Measurements from ENCODE around the gene CUL1.

The CUL1 gene

GRCh38 chr7:148806187-148806586, 107.5 kb downstream of the CUL1 start:
- Histone ChIP-seq H3K9ac (ENCODE audit: low read length) (no peak overlapping the region), H3K36me3 (ENCODE audit: control insufficient read depth, insufficient read depth, low read length) (peaks cover 14% of the 10 kb centered on the region), H3K4me3 (ENCODE audit: low read length) (no peak overlapping the region), H3K4me1 (ENCODE audit: control insufficient read depth, insufficient read depth, low read length) (no peaks in the 10 kb centered on the region), H3K27ac (ENCODE audit: low read depth, low read length) (no peak overlapping the region), H3K27me3 (ENCODE audit: control insufficient read depth, insufficient read depth, low read length) (no peaks in the 10 kb centered on the region)

DNA sequence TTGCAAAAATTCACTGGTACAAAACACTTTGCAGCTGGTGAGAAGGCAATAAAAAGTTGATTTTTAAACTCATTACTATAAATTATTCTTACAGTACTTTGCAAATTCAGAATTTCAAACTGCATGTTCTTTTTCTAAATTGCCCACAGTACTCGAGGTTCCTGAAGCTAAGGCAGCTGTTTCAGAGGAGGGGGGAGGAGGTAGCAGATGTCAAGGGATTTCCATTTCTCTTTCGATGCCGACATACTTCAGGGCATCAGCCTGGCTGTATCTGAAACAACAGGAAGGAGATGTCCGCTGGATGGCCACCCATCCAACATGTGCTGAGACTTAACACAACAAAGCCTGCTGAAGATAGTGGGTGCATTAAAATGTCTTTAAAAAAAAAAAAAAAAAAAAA, 108.7 kb downstream of the CUL1 start:
- Histone ChIP-seq H3K4me3 (ENCODE audit: low read length) (no peak overlapping the region), H3K36me3 (ENCODE audit: control insufficient read depth, insufficient read depth, low read length) (peaks cover 6% of the 10 kb centered on the region), H3K4me1 (ENCODE audit: control insufficient read depth, insufficient read depth, low read length) (no peaks in the 10 kb centered on the region), H3K9ac (ENCODE audit: low read length) (no peak overlapping the region), H3K27me3 (ENCODE audit: control insufficient read depth, insufficient read depth, low read length) (no peaks in the 10 kb centered on the region), H3K27ac (ENCODE audit: low read depth, low read length) (no peak overlapping the region)

DNA sequence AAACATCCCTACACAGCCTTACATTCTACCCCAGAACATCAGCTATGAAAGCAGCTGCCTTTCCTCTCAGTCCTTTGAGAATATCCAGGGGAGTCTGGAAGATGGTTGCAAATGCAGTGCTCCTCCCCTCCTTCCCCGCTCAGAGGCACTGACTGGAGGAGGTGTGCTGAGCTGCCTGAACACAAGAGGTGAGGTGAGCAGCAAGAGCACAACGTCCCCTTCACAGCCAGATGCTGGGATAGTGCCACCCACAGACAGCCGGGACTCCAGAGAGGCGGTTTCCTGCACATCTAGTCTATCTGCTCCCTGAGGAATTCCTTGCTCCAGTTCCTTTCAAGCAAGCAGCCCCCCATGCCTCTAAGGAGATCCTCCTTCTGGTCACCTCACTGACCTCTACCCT, 111.2 kb downstream of the CUL1 start:
- Histone ChIP-seq H3K27ac (ENCODE audit: low read depth, low read length) (no peak overlapping the region), H3K27me3 (ENCODE audit: control insufficient read depth, insufficient read depth, low read length) (no peaks in the 10 kb centered on the region), H3K4me1 (ENCODE audit: control insufficient read depth, insufficient read depth, low read length) (no peaks in the 10 kb centered on the region), H3K36me3 (ENCODE audit: control insufficient read depth, insufficient read depth, low read length) (peaks cover 4% of the 10 kb centered on the region), H3K4me3 (ENCODE audit: low read length) (no peak overlapping the region), H3K9ac (ENCODE audit: low read length) (no peak overlapping the region)

DNA sequence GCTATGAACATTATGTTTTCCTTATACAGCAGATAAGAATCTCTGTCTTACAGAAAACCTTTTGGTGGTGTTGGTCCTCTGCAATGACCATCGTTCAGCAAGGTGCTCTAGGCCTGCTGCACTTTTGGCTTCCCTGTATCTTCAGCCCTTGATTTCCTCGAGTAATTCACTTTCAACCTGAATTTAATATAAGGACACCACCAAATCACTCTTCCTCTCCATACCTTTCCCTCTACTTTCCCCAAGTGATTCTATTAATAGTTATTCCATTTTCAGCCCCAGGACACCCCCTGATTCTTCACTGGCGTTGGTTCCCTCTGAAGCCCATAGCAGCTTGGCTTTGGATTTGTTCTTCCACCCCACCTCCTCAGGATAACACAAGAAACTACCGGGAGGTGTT, 113.2 kb downstream of the CUL1 start:
- Histone ChIP-seq H3K9ac (ENCODE audit: low read length) (no peak overlapping the region), H3K4me1 (ENCODE audit: control insufficient read depth, insufficient read depth, low read length) (no peaks in the 10 kb centered on the region), H3K4me3 (ENCODE audit: low read length) (no peak overlapping the region), H3K36me3 (ENCODE audit: control insufficient read depth, insufficient read depth, low read length) (peaks cover 4% of the 10 kb centered on the region), H3K27me3 (ENCODE audit: control insufficient read depth, insufficient read depth, low read length) (no peaks in the 10 kb centered on the region), H3K27ac (ENCODE audit: low read depth, low read length) (no peak overlapping the region)

DNA sequence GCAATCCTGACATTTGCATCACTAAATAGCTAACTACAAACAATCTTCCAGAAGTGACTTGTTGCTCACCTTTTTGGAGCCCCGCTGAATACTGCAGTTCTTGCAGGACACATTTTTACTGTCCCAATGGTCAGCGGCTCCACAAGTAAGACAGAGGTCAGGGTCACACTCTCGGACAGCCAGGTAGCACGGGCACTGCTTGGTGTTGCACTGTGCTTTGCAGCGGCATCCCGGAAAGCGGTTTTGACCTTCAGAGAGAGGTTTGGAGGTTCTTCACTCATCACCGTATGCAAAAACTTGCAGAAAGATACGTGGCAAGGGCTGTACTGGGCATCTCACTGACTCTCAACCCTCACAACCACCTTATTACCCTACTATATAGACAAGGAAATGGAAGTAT, 115.2 kb downstream of the CUL1 start:
- Histone ChIP-seq H3K9ac (ENCODE audit: low read length) (no peak overlapping the region), H3K27ac (ENCODE audit: low read depth, low read length) (no peak overlapping the region), H3K36me3 (ENCODE audit: control insufficient read depth, insufficient read depth, low read length) (peaks cover 4% of the 10 kb centered on the region), H3K27me3 (ENCODE audit: control insufficient read depth, insufficient read depth, low read length) (no peaks in the 10 kb centered on the region), H3K4me3 (ENCODE audit: low read length) (no peak overlapping the region), H3K4me1 (ENCODE audit: control insufficient read depth, insufficient read depth, low read length) (no peaks in the 10 kb centered on the region)

DNA sequence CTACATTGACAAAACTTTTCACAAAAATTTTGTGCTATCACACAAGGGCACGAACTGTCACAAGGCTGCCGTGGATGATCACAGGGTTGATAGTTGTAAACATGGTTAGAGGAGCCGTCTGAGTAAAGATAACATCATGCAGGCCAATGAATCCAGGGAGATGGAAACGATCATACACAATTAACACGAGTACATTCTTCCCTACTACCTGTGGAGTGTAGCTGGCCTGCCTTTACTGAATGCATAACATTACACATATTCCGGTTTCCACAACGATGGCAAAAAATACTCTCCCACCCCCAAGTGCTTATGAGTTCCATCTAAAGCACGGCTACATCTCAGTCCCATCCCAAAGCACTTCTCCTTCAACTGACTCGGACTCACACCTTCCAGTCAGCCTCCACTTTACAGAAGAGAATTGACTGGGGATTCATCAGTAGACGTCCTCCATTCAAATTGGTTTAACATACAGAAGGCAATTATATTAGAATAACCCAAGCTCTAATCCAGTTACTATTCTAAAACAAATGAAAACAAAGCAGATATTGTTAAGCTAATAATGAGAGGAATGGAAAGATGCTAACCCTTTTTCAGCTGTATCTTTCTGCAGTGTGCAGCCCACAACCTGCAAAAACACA, 116.3 kb downstream of the CUL1 start:
- Histone ChIP-seq H3K27me3 (ENCODE audit: control insufficient read depth, insufficient read depth, low read length) (no peaks in the 10 kb centered on the region), H3K4me3 (ENCODE audit: low read length) (no peak overlapping the region), H3K4me1 (ENCODE audit: control insufficient read depth, insufficient read depth, low read length) (no peaks in the 10 kb centered on the region), H3K9ac (ENCODE audit: low read length) (no peak overlapping the region), H3K36me3 (ENCODE audit: control insufficient read depth, insufficient read depth, low read length) (peaks cover 4% of the 10 kb centered on the region), H3K27ac (ENCODE audit: low read depth, low read length) (no peak overlapping the region)

DNA sequence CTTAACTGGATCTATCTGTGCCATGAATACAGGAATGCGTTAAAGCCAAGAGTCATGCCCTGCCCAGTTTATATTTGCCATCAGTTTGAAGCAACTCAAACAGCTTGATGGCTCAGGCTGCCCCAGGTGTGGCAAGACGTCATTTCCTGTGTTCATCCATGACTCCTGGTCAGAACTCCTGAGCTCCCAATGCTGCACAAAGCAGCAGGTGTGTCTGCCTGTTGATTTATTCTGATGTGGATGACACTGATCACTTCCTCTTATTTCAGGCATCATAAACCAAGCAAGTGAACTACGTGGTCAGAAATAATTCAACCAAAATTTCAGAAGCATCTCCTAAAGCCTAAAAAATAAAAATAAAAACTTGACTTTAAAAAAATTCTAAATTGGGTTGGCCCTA, 116.9 kb downstream of the CUL1 start:
- Histone ChIP-seq H3K4me1 (ENCODE audit: control insufficient read depth, insufficient read depth, low read length) (no peaks in the 10 kb centered on the region), H3K4me3 (ENCODE audit: low read length) (no peak overlapping the region), H3K27ac (ENCODE audit: low read depth, low read length) (no peak overlapping the region), H3K36me3 (ENCODE audit: control insufficient read depth, insufficient read depth, low read length) (no peaks in the 10 kb centered on the region), H3K27me3 (ENCODE audit: control insufficient read depth, insufficient read depth, low read length) (no peaks in the 10 kb centered on the region), H3K9ac (ENCODE audit: low read length) (no peak overlapping the region)

DNA sequence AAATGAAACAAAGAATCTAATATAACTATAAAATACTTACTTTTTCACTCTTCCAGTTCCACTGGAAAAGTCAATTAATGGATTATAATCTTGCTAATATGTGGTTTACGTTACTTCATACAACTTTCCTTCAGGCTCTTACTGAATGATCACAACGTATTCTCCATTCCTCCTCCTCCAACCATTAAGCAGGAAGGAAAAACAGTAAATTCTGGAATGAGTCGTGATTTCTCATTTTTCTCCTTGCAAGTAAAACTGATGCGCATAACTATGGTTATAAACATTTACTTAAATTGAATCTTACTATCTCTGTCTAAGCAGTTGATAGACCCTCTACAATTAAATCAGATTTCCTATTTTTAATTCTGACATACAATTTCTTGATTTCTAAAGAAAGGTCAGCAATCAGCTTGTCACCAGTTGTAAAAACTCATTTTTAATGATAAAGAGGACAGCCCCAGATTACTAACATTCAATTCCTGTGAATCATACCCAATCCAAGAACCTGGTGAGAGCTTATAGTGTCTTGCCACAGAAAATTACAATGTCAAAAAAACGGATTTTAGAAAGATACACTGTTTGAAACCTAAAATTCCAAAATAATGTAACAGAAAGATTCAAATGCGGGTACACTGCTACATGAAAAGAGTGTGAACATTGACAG, 121.1 kb downstream of the CUL1 start:
- H3K27ac ChIP-seq (ENCODE audit: low read depth, low read length), result no peak overlapping the region
- no peak overlapping the region for H3K9ac ChIP-seq (ENCODE audit: low read length)
- H3K4me1 ChIP-seq (ENCODE audit: control insufficient read depth, insufficient read depth, low read length), result no peaks in the 10 kb centered on the region
- no peak overlapping the region for H3K4me3 ChIP-seq (ENCODE audit: low read length)
- H3K36me3 ChIP-seq (ENCODE audit: control insufficient read depth, insufficient read depth, low read length), result no peaks in the 10 kb centered on the region
- no peaks in the 10 kb centered on the region for H3K27me3 ChIP-seq (ENCODE audit: control insufficient read depth, insufficient read depth, low read length)

- Histone ChIP-seq H3K4me1 (ENCODE audit: control insufficient read depth, insufficient read depth, low read length) (no peaks in the 10 kb centered on the region), H3K36me3 (ENCODE audit: control insufficient read depth, insufficient read depth, low read length) (no peaks in the 10 kb centered on the region), H3K27me3 (ENCODE audit: control insufficient read depth, insufficient read depth, low read length) (no peaks in the 10 kb centered on the region), H3K9ac (ENCODE audit: low read length) (no peak overlapping the region), H3K4me3 (ENCODE audit: low read length) (no peak overlapping the region), H3K27ac (ENCODE audit: low read depth, low read length) (no peak overlapping the region)
Observed at GRCh38 chr7:148821422-148821821, 122.7 kb downstream of the CUL1 start.

- Histone ChIP-seq H3K27ac (ENCODE audit: low read depth, low read length) (no peak overlapping the region), H3K4me3 (ENCODE audit: low read length) (no peak overlapping the region), H3K27me3 (ENCODE audit: control insufficient read depth, insufficient read depth, low read length) (no peaks in the 10 kb centered on the region), H3K36me3 (ENCODE audit: control insufficient read depth, insufficient read depth, low read length) (no peaks in the 10 kb centered on the region), H3K4me1 (ENCODE audit: control insufficient read depth, insufficient read depth, low read length) (no peaks in the 10 kb centered on the region), H3K9ac (ENCODE audit: low read length) (no peak overlapping the region)
Observed at GRCh38 chr7:148824864-148825263, 126.2 kb downstream of the CUL1 start.

DNA sequence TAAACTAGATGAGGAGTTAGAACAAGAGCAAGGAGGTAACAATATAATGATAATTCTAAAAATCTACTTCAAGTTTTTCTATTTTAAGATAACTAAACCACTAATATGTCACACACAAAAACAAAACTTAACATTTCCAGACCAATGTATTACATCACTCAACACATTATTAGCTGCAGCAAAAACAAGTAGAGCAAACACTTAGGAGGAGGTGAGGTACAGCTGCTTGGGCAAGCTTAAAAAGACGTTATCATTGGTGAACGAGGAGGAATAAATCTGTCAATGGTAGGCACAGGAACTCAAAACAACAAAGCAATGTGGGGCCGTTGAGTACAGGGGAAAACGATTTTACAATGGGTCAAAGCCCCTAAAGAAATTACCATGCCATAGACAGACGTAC, 126.6 kb downstream of the CUL1 start:
- no peak overlapping the region for H3K27ac ChIP-seq (ENCODE audit: low read depth, low read length)
- no peaks in the 10 kb centered on the region for H3K36me3 ChIP-seq (ENCODE audit: control insufficient read depth, insufficient read depth, low read length)
- H3K9ac ChIP-seq (ENCODE audit: low read length), result no peak overlapping the region
- H3K4me1 ChIP-seq (ENCODE audit: control insufficient read depth, insufficient read depth, low read length), result no peaks in the 10 kb centered on the region
- H3K27me3 ChIP-seq (ENCODE audit: control insufficient read depth, insufficient read depth, low read length), result no peaks in the 10 kb centered on the region
- H3K4me3 ChIP-seq (ENCODE audit: low read length), result no peak overlapping the region

DNA sequence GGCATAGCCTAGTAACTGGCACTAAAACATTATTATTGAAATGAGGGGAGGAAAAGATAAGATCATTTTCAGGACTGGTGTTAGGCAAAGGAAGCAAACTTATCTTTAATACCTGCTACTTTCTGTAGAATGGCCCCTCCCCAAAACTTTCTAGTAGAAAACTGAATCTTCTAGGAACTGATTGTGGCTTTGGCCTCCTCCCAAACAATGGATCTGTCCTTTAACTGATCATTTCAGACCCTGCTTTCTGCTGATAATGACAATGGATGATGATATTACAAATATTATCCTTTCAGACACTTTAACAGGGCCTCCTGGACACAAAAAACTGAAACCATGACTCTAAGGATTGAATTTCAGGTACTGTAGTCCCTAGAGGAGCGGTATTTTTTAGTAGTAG, 130.3 kb downstream of the CUL1 start:
- Histone ChIP-seq H3K36me3 (ENCODE audit: control insufficient read depth, insufficient read depth, low read length) (no peaks in the 10 kb centered on the region), H3K4me3 (ENCODE audit: low read length) (no peak overlapping the region), H3K27ac (ENCODE audit: low read depth, low read length) (no peak overlapping the region), H3K4me1 (ENCODE audit: control insufficient read depth, insufficient read depth, low read length) (no peaks in the 10 kb centered on the region), H3K9ac (ENCODE audit: low read length) (no peak overlapping the region), H3K27me3 (ENCODE audit: control insufficient read depth, insufficient read depth, low read length) (no peaks in the 10 kb centered on the region)
